KOPT-K1 (cell line): ENCODE measurements around the gene DUSP2.
A peak's percentile ranks its signal among the peaks of the same experiment; 100 is the strongest.
"Not testable (repeated sequence)": the region's sequence is repeated elsewhere in the genome, so short reads cannot be mapped to it uniquely, and the experiment has no call there.

ENCODE experiments used
- H3K27ac ChIP-seq: fragments of 200-600 bp; sonication (generic); 2 replicates; pipeline ENCODE4 v1.5.1; 2016; ENCODE audit warnings: antibody characterized with exemption, mild to moderate bottlenecking, low read depth, low read length; ENCODE audit not compliant: poor library complexity, severe bottlenecking
- H3K36me3 ChIP-seq: fragments of 200-600 bp; sonication (generic); 2 replicates; pipeline ENCODE4 v1.5.1; 2017; ENCODE audit warnings: antibody characterized with exemption, mild to moderate bottlenecking, low read length, moderate library complexity; ENCODE audit not compliant: insufficient read depth
- H3K9me3 ChIP-seq: fragments of 200-600 bp; sonication (generic); 2 replicates; pipeline ENCODE4 v1.5.1; 2017; ENCODE audit warnings: antibody characterized with exemption, low read length, mild to moderate bottlenecking; ENCODE audit not compliant: insufficient read depth, poor library complexity, severe bottlenecking

DUSP2 gene

GRCh38 chr2:96144481-96145035 is 682 bp downstream of the DUSP2 start:
- peaks cover 28% of the 10 kb centered on the region for H3K36me3 ChIP-seq
- peak overlapping the region; percentile 96 for H3K27ac ChIP-seq
- H3K9me3 ChIP-seq: no peaks in the 10 kb centered on the region

DNA sequence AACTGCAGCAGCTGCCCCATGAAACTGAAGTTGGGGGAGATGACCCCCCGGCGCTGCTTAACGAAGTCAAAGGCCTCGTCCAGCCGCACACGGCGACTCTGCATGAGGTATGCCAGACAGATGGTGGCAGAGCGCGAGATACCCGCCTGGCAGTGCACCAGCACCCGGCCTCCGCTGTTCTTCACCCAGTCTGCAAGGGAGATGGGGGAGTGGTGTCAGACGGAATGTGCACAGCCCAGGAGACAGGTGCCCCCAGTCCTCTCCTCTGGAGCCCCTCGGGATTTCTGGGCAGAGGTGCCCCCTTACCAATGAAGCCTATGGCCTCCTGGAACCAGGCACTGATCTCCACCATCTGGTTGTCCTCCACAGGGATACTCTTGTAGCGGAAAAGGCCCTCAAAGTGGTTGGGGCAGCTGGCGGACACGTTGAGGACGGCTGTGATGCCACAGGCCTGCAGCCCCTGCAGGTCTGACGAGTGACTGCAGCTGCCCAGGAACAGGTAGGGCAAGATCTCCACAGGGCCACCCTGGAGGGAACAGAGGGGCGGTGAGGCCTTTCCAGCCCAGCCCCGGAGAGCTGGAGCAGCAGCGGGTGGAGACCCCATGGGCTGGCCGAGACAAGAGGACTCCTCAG is 1.3 kb downstream of the DUSP2 start:
- H3K27ac ChIP-seq: peak overlapping the region; percentile 96
- H3K9me3 ChIP-seq: no peaks in the 10 kb centered on the region
- H3K36me3 ChIP-seq: peaks cover 28% of the 10 kb centered on the region

DNA sequence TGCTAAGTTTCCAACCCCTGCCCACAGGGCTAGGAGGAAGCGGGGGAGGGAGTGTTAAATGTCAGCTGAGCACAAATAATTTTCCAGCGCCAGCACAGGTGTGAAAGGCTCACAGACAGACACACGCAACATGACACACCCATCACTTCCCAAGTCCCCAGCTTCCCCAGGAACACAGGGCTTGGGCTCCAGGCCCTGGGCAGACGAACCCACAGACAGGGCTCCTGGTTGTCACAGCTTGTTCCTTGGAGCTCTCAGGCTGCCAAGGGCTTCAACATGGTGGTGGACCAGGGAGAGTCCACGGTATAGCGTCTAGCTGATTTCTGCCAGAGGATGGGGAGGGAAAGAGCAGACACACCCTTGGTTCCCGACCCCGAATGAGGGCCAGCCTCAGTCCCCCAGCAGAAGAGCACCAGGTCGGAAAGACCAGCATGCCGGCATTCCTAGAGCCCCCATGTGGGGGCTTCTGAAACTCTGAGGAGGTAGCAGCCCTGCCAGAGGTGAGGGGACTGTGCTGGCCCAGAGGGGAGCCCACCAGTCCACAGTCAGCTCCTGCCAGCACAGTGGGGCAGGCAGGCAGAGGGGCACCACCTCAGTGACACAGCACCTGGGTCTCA is 1.9 kb downstream of the DUSP2 start:
- H3K36me3 ChIP-seq: peaks cover 28% of the 10 kb centered on the region
- H3K27ac ChIP-seq: peak overlapping the region; percentile 96
- H3K9me3 ChIP-seq: no peaks in the 10 kb centered on the region

DNA sequence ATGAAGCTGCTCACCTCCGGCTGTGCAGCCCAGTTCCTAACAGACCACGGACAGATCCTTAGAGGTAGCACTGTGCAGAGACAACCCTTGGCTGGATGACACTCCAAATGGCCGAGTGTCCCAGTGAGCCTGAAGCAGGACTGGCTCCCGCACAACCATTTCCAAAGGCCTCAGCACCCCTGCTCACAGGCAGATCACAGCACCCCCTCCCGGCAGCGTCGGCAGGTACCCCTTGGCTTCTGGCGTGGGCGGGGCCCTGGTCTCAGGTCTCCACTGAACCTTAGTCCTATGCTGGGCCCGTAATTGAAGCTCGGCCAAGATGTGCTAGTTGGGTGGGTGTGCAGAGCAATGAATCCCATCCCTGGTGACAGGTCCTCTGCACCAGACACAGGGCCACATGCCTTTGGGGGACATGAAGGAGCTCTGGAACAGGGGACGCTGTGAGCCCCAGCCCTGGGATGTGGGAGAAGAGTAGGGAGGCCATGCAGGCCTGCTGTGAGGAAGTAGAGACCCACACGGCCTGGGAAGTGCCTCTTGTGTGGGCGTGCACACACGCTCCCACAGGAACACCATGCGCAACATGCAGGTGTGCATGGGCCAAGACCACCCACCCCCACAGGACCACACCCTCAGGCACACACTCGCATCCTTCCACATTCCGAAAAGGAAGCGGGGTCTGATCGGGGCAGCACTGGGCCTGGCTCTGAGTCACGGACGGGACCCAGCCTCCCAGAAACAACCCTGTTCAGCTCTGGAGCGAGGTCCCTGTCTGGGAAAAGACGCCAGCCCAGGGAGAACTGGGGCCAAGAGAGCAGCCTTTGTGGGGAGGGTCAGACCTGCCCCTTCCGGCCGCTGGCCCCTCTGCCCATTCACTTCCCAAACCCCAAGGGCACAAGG is 2.8 kb downstream of the DUSP2 start:
- H3K9me3 ChIP-seq: no peaks in the 10 kb centered on the region
- no peak overlapping the region for H3K27ac ChIP-seq
- H3K36me3 ChIP-seq: peaks cover 28% of the 10 kb centered on the region

DNA sequence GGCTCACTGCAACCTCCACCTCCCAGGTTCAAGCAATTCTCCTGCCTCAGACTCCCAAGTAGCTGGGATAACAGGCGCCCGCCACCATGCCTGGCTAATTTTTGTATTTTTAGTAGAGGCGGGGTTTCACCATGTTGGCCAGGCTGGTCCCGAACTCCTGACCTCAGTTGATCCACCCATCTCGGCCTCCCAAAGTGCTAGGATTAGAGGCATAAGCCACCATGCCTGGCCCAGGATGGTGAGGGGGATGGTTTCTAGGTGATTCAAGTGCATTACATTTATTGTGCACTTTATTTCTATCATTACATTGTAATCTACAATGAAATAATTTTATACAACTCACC is 3.6 kb downstream of the DUSP2 start:
- H3K9me3 ChIP-seq, H3K27ac ChIP-seq: not testable (repeated sequence)
- H3K36me3 ChIP-seq: peaks cover 28% of the 10 kb centered on the region

DNA sequence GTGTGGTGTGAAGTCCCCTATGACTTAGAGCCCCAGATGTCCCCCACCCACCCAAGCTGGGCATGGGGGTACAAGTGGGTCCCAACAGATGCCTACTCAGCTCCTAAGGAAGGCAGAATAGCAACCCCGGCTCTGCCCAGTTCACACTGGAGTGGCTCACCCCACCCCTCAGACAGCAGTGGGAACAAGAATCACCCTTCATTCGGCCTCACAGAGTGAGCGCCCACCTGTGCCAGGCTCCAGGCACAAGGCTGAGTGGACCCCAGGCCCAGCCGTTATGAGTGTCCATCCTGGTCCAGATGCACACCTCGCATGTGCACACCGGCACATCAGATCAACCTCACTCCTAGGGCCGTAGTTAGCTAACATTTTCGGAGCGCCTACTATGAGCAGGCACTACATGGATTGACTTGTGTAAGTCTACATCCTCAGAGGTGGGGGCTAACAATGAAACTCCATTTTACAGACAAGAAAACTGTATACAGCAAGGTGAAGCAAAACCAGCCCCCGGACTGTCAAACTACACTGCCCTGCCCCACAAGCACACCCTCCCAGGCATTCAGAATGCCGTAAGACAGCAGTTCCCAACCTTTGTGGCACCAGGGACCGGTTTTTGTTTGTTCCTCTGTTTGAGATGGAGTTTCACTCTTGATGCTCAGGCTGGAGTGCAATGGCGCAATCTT is 4.2 kb downstream of the DUSP2 start:
- H3K9me3 ChIP-seq: no peaks in the 10 kb centered on the region
- H3K27ac ChIP-seq: no peak overlapping the region
- peaks cover 28% of the 10 kb centered on the region for H3K36me3 ChIP-seq

DNA sequence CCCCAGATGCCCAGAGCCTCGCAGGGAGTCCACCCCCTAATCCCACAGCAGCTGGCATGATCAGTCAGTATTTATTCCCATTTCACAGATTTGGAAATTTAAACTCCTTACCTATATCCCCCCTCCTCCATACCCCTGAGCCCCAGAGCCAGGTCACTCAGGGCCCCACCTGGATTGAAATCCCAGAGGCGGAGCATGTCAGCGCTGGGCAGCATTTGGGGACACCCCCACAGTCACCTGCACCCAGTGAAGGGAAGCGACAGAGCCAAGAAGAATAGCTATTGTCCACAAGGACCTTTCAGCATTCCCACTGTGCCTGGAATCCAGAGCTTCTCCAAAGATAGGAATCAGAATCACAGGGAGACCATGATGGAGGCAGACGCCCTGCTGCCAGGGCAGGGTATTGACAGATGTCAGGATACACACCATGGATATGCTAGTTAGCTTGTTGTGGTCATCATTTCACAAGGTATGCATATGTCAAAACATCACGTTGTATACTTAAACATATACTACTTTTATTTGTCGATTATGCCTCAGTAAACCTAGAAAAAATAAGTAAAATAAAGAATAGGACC is 6.0 kb downstream of the DUSP2 start:
- H3K36me3 ChIP-seq: peaks cover 28% of the 10 kb centered on the region
- no peak overlapping the region for H3K27ac ChIP-seq
- no peaks in the 10 kb centered on the region for H3K9me3 ChIP-seq

DNA sequence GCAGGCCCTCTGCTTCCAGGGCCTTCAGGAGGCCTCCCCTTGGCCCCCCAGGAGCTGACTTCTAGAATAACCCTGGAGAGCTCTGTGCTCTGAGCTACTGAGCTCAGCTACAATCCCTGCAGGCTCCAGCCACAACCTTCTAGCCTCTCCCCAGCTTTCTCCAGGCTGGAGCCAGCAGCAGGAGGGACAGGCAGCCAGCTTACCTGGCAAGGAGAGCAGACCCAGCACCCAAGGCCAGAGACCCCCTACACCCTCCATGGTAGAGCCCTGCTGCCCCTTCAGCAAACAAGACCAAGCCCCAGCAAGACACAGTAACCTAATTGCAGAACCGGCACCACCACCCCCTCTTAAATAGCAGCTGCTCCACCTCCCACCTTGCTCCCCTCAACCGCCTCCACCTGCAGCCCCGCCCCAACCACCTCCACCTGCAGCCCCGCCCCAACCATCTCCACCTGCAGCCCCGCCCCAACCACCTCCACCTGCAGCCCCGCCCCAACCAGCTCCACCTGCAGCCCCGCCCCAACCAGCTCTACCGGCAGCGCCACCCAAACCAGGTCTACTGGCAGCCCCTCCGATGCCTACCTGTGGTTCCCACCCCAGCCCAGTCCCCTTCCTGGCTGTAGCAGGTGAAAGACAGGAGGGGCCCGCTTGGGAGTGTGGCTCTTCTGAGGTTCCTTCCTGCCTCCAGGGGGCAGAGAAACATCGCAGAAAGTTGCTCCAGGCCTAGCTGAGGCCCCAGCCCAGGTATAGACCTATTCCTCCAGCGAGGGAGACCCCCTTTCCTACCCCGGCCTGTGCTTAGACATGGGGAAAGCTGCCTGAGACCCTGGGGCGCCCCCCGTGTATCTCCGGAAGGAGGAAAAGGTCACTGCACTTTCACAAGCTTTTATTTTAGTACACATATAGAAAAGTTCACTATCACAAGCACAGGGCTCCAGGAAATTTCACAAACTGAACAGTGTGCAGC is 6.8 kb downstream of the DUSP2 start, which contains the start of gene ASTL:
TSS of gene ASTL (minus strand) at position 324 of the 967 bp plus-strand sequence. CDS start at position 258, 66 bp downstream.
- no peak within 1 kb of the TSS for H3K27ac ChIP-seq
- peaks cover 20% of the 10 kb centered on the region for H3K36me3 ChIP-seq
- H3K9me3 ChIP-seq: no peaks in the 10 kb centered on the region

DNA sequence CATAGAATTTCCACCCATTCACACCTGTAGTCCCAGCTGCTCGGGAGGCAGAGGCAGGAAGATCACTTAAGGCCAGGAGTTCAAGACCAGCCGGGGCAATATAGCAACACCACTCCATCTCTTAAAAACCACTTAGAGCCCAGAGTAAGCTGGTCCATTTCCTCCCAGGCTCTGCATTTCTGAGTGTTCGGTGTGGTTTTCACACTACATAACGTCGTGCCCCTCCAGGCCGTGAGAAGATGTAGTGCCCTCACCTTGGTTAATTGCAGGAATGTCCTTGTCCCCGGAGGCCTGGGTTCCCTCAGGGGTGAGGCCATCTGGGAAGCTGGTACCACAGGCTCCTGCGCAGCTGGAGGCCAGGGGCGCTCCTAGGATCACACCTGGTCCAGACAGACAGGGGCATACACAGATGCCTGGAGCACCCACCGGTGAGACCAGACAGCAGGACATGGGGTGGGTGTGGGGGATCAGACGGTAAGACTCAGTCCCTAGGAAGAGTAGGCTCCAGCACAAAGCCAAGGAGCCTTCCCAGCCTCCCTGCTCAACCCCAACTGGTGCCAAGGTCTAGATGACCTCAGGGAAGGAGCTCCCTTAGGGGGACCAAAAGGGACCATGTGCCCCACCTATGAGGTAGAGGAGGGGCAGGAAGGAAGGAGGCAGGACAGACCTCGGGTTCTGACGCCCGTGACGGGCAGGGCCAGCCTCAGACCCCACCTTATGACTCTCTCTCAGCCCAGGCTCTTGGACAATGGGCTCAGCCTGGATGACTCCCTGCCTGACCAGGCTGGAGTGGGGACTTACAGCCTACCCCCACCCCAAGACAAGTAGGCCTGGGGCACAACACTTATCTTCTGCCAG is 7.7 kb downstream of the DUSP2 start:
- no peak overlapping the region for H3K27ac ChIP-seq
- peaks cover 11% of the 10 kb centered on the region for H3K36me3 ChIP-seq
- H3K9me3 ChIP-seq: no peaks in the 10 kb centered on the region

DNA sequence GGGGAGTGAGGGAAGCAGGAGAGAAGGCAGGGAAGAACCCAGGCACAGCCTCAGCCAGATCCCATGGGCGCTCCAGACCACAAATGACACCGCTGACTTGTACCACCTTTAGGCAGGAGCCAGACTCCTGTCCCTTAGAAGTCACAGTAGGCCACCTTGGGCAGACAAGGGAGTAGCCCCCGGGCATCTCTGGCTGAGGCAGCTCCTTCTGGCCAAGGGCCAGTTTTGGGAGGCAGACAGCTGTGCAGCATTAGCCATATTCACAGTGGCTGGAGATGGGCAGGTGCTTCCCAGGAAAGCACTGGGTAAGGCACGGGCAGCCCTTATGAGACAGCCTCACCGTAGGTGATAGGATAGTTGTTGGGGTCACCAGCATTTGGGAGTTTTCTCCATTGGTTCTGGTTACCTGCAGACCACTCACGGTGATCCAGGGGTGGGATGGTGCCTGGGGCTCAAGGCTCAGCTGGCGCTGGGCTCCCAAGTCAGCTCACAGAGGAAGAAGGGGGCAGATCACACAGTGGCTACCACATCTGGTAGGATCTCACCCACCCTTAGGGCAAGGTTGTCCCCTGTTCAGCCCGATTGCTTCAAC is 9.0 kb downstream of the DUSP2 start:
- Histone ChIP-seq H3K9me3 (no peaks in the 10 kb centered on the region), H3K27ac (no peak overlapping the region), H3K36me3 (no peaks in the 10 kb centered on the region)

- H3K27ac ChIP-seq: no peak overlapping the region
- no peaks in the 10 kb centered on the region for H3K9me3 ChIP-seq
- H3K36me3 ChIP-seq: no peaks in the 10 kb centered on the region
Measured at GRCh38 chr2:96135621-96136020, 9.6 kb downstream of the DUSP2 start.

- Histone ChIP-seq H3K36me3 (no peaks in the 10 kb centered on the region), H3K27ac (no peak overlapping the region), H3K9me3 (no peaks in the 10 kb centered on the region)
Measured at GRCh38 chr2:96135171-96135570, 10.1 kb downstream of the DUSP2 start.

DNA sequence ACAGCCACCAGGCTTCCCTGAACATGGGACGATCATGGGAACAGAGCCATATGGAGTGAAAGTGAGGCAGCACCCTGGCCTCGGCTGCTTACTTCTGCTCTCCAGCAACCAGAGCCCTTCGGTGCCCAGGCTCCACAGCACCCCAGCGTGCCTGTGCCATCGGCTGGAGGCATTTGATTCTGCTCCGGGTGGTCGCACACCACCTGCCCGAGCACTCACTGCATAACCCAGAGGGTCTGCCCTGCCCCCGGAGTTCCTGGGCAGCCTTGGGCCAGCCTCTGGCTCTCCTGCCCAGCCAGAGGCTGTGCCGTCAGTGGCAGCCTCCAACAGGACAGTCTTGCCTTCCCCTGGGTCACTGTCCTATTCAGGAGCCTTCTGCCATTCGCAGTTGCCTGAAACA is 10.8 kb downstream of the DUSP2 start:
- Histone ChIP-seq H3K27ac (no peak overlapping the region), H3K36me3 (no peaks in the 10 kb centered on the region), H3K9me3 (no peaks in the 10 kb centered on the region)
